HepG2 (cell line): ENCODE measurements around the gene UQCC2. TPM values are rescaled to one million over a fixed set of nuclear protein-coding genes. Genes with fewer than 3 reads are reported as not detected.
A peak's percentile ranks its signal among the peaks of the same experiment; 100 is the strongest.

Source experiments
- ASH2L ChIP-seq: fragments of 300-600, 200-600 bp; sonication (generic); IDR thresholded peaks from 2 replicates; pipeline ENCODE4 v1.7.0; 2017; ENCODE audit warnings: low read depth, mild to moderate bottlenecking, moderate library complexity, mixed read lengths, low read length; ENCODE audit not compliant: insufficient read length
- FOSL1 ChIP-seq: sonication (generic); formaldehyde crosslinking; IDR thresholded peaks from 2 replicates; pipeline ENCODE4 v1.9.0; 2021; ENCODE audit warnings: missing genetic modification reagents, borderline replicate concordance
- FOSL2 ChIP-seq: sonication (generic); formaldehyde crosslinking; IDR thresholded peaks from 2 replicates; pipeline ENCODE4 v1.4.0; 2020; ENCODE audit warnings: missing genetic modification reagents
- HOXA3 ChIP-seq: sonication (generic); formaldehyde crosslinking; IDR thresholded peaks from 2 replicates; pipeline ENCODE4 v1.5.0; 2020; ENCODE audit warnings: missing genetic modification reagents
- JUNB ChIP-seq: sonication (generic); formaldehyde crosslinking; IDR thresholded peaks from 2 replicates; pipeline ENCODE4 v1.8.0; 2022; ENCODE audit warnings: missing genetic modification reagents, mild to moderate bottlenecking, borderline replicate concordance
- KDM5A ChIP-seq: fragments of 200-600 bp; sonication (generic); IDR thresholded peaks from 2 replicates; pipeline ENCODE4 v1.7.0; 2018; ENCODE audit warnings: antibody characterized with exemption, mild to moderate bottlenecking, low read length, borderline replicate concordance
- KDM6A ChIP-seq: IDR thresholded peaks from 2 replicates; pipeline ENCODE4 v1.6.1; 2016; ENCODE audit warnings: low read depth
- PCBP1 ChIP-seq: fragments of 200-400 bp; formaldehyde crosslinking; IDR thresholded peaks from 2 replicates; pipeline ENCODE4 v1.6.1; 2017; ENCODE audit warnings: mild to moderate bottlenecking, low read depth, low read length, borderline replicate concordance
- RFXAP ChIP-seq: sonication (generic); formaldehyde crosslinking; IDR thresholded peaks from 2 replicates; pipeline ENCODE4 v1.4.0; 2020; ENCODE audit warnings: missing genetic modification reagents, borderline replicate concordance
- SP1 ChIP-seq, 2 experiments: fragments of 450-650 bp in 1 of 2; sonication (generic) in 1 of 2; formaldehyde crosslinking in 1 of 2; IDR thresholded peaks; 2 replicates each; pipeline versions ENCODE4 v1.4.0 to v1.6.1; 2016 to 2020; ENCODE audit warnings: missing genetic modification reagents in 1 of 2
- ZBTB7B ChIP-seq: sonication (generic); formaldehyde crosslinking; IDR thresholded peaks from 2 replicates; pipeline ENCODE4 v1.4.0; 2020; ENCODE audit warnings: missing genetic modification reagents
- ZBTB8A ChIP-seq: sonication (generic); formaldehyde crosslinking; IDR thresholded peaks from 2 replicates; pipeline ENCODE4 v1.4.0; 2020; ENCODE audit warnings: mild to moderate bottlenecking, low read depth, missing genetic modification reagents, borderline replicate concordance
- ZKSCAN8 ChIP-seq: IDR thresholded peaks from 2 replicates; pipeline ENCODE4 v1.6.1; 2016; ENCODE audit warnings: borderline replicate concordance, missing genetic modification reagents, missing compliant biosample characterization
- ZNF225 ChIP-seq: sonication (generic); formaldehyde crosslinking; IDR thresholded peaks from 2 replicates; pipeline ENCODE4 v1.4.0; 2020; ENCODE audit warnings: mild to moderate bottlenecking, missing genetic modification reagents
- ZNF570 ChIP-seq: sonication (generic); formaldehyde crosslinking; IDR thresholded peaks from 2 replicates; pipeline ENCODE4 v1.4.0; 2020; ENCODE audit warnings: mild to moderate bottlenecking, missing genetic modification reagents, borderline replicate concordance
- ZNF598 ChIP-seq: sonication (generic); formaldehyde crosslinking; IDR thresholded peaks from 2 replicates; pipeline ENCODE4 v1.5.1; 2020; ENCODE audit warnings: mild to moderate bottlenecking, missing genetic modification reagents, borderline replicate concordance
- ZNF891 ChIP-seq: sonication (generic); formaldehyde crosslinking; IDR thresholded peaks from 2 replicates; pipeline ENCODE4 v1.5.0; 2020; ENCODE audit warnings: mild to moderate bottlenecking, missing genetic modification reagents
- polyA plus RNA-seq, 8 experiments: library from polyadenylated mRNA; depleted of rRNA in 3 of 8; stranded (reverse) in 7 of 8; unstranded in 1 of 8; fragments of >200 nt; fragmentation: Illumina TruSeq in 4 of 8; extraction: Trizol in 4 of 8; gene quantifications; 2 replicates each; pipeline versions ENCODE4 v1.2.1 to v1.2.3, GENCODE V29; 2011 to 2016; ENCODE audit warnings: low read depth in 4 of 8, missing spikeins in 1 of 8, mixed read lengths in 1 of 8; ENCODE audit not compliant: insufficient read depth in 1 of 8
- total RNA-seq, 5 experiments: library from RNA; depleted of rRNA; stranded (reverse); fragments of >200 nt; fragmentation: Illumina TruSeq; extraction: Trizol; gene quantifications; 2 replicates each; pipeline ENCODE4 v1.2.3, GENCODE V29; 2016; ENCODE audit warnings: low read depth in 1 of 5
- TF ChIP-seq, protein P1 (sequence below): sonication (generic); formaldehyde crosslinking; IDR thresholded peaks from 2 replicates; pipeline ENCODE4 v1.4.0; 2020; ENCODE audit warnings: mild to moderate bottlenecking, missing genetic modification reagents
- TF ChIP-seq, protein P2 (sequence below): sonication (generic); formaldehyde crosslinking; IDR thresholded peaks from 2 replicates; pipeline ENCODE4 v1.8.0; 2022; ENCODE audit warnings: missing genetic modification reagents, mild to moderate bottlenecking, moderate library complexity, borderline replicate concordance
- TF ChIP-seq, protein P3 (sequence below): sonication (generic); formaldehyde crosslinking; IDR thresholded peaks from 2 replicates; pipeline ENCODE4 v1.8.1; 2023; ENCODE audit warnings: mild to moderate bottlenecking, moderate library complexity, missing genetic modification reagents
- TF ChIP-seq, protein P4 (sequence below): IDR thresholded peaks from 2 replicates; pipeline ENCODE4 v1.6.1; 2016
- TF ChIP-seq, protein P5 (sequence below): sonication (generic); formaldehyde crosslinking; IDR thresholded peaks from 2 replicates; pipeline ENCODE4 v1.8.1; 2022; ENCODE audit warnings: low read depth, mild to moderate bottlenecking, missing genetic modification reagents

Gene UQCC2
- total and polyA plus RNA-seq, 2 of the 13 experiments (the other 11 are each of a cell fraction or from before 2014, with no cell fraction given), result 82.4 to 238 TPM

DNA sequence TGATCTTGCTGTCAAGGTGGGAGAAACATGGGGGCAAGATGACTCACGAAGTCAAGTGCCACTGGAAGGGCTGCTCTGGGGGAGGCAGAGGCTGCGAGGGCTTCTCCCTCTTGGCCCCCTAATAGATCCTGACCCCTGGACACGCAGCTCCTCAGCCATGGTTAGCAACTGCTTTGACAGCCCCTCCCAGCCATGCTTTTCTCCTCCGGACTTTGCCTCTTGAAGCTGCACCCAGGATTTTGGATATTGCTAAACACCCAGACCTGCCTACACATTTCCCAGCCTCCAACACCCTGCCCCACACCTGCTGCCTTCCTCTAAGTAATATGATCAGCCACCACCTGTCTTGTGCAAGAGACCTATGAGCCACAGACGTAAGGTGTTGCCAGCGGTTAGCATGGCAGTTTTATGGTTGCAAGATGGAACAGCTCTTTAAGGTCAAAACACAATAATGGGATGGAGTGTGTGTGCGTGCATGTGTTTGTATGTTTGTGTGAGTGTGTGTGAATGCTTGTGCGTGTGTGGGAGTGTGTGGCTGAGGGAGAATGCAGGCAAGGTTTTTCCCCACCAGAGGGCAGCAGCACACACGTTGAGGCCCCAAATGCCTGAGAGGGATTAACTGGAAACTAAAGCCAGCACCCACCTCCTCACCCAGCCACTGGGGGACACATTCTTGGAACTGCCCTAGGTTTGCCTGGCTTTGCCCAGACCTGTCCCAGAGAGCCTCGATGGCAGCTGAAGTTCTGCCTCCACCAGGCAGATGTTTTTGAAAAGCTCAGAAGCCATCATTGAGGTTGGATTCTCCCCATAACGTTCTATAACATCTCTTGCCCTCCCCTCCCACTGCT lies 32.7 kb upstream of the UQCC2 start (continued):
- TF ChIP-seq JUNB (CRISPR knock-in tag) (no peak), ZKSCAN8 (0 out of 2 replicates have a peak, but pooled peaks have one; percentile 29), PCBP1 (no peak), ASH2L (no peak), ZNF598 (CRISPR knock-in tag) (no peak), ZBTB8A (CRISPR knock-in tag) (no peak), RFXAP (CRISPR knock-in tag) (no peak), FOSL2 (CRISPR knock-in tag) (peak; percentile 42), KDM5A (no peak), ZNF225 (no peak), ZNF570 (CRISPR knock-in tag) (no peak), SP1 (IDR thresholded peaks at IDR 0.05) (no peak), SP1 (CRISPR knock-in tag; IDR thresholded peaks at IDR 0.05) (no peak), ZNF891 (CRISPR knock-in tag) (no peak), HOXA3 (CRISPR knock-in tag) (peak; percentile 35; the same call in 1 of the 2 replicates), FOSL1 (CRISPR knock-in tag) (no peak), ZBTB7B (CRISPR knock-in tag) (peak; percentile 81; the same call in 1 of the 2 replicates), KDM6A (no peak)
- TF ChIP-seq, protein P1, sequence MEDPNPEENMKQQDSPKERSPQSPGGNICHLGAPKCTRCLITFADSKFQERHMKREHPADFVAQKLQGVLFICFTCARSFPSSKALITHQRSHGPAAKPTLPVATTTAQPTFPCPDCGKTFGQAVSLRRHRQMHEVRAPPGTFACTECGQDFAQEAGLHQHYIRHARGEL (CRISPR knock-in tag), result no peak
- TF ChIP-seq, protein P2, sequence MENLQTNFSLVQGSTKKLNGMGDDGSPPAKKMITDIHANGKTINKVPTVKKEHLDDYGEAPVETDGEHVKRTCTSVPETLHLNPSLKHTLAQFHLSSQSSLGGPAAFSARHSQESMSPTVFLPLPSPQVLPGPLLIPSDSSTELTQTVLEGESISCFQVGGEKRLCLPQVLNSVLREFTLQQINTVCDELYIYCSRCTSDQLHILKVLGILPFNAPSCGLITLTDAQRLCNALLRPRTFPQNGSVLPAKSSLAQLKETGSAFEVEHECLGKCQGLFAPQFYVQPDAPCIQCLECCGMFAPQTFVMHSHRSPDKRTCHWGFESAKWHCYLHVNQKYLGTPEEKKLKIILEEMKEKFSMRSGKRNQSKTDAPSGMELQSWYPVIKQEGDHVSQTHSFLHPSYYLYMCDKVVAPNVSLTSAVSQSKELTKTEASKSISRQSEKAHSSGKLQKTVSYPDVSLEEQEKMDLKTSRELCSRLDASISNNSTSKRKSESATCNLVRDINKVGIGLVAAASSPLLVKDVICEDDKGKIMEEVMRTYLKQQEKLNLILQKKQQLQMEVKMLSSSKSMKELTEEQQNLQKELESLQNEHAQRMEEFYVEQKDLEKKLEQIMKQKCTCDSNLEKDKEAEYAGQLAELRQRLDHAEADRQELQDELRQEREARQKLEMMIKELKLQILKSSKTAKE, result no peak
- TF ChIP-seq, protein P3, sequence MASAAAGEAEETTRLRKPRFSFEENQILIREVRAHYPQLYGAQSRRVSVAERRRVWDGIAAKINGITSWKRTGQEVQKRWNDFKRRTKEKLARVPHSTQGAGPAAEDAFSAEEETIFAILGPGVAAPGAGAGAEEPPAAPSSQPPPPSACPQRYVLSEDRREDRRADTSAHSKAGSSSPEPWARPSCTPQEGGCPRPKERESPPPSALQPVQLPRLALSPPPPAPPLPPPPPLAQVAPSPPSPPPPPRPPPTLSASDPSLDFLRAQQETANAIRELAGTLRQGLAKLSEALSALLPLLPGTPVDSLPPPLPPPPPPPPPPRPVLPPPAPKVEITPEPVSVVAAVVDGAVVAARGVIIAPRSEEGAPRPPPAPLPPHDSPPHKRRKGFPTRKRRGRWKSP, result no peak
- TF ChIP-seq, protein P4, sequence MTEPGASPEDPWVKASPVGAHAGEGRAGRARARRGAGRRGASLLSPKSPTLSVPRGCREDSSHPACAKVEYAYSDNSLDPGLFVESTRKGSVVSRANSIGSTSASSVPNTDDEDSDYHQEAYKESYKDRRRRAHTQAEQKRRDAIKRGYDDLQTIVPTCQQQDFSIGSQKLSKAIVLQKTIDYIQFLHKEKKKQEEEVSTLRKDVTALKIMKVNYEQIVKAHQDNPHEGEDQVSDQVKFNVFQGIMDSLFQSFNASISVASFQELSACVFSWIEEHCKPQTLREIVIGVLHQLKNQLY, result no peak
- TF ChIP-seq, protein P5, sequence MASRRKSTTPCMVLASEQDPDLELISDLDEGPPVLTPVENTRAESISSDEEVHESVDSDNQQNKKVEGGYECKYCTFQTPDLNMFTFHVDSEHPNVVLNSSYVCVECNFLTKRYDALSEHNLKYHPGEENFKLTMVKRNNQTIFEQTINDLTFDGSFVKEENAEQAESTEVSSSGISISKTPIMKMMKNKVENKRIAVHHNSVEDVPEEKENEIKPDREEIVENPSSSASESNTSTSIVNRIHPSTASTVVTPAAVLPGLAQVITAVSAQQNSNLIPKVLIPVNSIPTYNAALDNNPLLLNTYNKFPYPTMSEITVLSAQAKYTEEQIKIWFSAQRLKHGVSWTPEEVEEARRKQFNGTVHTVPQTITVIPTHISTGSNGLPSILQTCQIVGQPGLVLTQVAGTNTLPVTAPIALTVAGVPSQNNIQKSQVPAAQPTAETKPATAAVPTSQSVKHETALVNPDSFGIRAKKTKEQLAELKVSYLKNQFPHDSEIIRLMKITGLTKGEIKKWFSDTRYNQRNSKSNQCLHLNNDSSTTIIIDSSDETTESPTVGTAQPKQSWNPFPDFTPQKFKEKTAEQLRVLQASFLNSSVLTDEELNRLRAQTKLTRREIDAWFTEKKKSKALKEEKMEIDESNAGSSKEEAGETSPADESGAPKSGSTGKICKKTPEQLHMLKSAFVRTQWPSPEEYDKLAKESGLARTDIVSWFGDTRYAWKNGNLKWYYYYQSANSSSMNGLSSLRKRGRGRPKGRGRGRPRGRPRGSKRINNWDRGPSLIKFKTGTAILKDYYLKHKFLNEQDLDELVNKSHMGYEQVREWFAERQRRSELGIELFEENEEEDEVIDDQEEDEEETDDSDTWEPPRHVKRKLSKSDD, result no peak; the same call in 1 of the 2 replicates
